ENCODE measurements around the gene IFT25.
"Not testable (repeated sequence)": the region's sequence is repeated elsewhere in the genome, so short reads cannot be mapped to it uniquely, and the experiment has no call there.

IFT25 gene

DNA sequence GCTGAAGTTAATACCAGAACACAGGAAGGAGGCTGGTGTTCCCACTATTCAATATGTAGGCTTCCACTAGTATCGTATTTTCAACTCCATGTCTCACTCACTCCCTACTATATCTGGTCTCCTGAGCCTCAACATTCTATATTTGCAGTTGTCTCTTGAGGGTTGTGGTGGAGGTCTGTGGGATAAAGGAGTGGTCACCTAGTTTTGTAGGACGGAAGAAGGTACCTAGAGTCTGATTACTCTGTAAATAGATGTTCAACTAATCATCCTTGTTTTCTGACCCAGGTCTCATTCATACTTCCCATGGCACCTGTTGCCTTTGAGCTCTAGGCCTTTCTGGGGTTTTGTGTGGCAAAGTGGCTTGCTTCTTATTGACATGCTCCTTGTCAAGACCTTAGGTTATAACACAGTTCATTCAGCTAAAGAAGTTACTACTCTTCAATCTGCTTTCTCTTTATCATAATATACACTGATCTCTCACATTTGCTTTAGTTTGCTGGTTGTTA, 18.1 kb downstream of the IFT25 start:
- no peak for DNase-seq

DNA sequence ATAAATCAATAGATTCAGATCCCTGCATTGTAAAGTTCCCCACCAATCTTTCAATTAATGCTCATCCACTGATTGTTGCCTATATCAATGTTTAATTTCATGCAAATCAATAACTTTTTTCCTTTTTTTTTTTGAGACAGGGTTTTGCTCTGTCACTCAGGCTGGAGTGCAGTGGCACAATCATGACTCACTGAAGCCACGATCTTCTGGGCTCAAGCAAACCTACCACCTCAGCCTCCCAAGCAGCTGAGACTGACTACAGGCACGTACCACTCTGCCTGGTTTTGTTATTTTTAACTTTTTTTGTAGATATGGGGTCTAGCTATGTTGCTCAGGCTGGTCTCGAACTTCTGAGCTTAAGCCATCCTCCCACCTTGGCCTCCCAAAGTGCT, 25.8 kb downstream of the IFT25 start:
- DNase-seq, result no peak

- DNase-seq, result no peak
Measured at GRCh38 chr1:53918343-53918742, 27.2 kb downstream of the IFT25 start.

GRCh38 chr1:53913352-53914033, 32.0 kb downstream of the IFT25 start:
- no peak for DNase-seq

- DNase-seq, result no peak
Measured at GRCh38 chr1:53911442-53911841, 34.1 kb downstream of the IFT25 start.

DNA sequence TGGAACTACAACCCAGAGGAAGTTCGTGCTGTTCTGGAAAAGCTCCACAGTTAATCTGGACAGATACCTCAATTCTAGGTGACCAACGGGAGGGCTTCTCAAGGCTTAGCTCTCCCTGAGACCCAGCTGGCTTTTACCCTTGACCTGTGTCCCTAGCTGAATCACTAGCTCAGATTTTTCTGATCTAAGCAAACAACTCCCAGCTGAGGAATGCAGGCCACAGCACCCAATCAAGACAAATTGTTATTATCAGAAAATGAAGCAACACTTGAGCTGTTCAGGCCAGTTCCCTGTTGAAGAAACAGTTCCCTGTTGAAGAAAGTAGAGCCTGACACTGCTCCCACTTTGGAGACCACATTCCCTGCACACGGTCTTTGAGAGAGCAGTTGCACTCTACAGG, 35.6 kb downstream of the IFT25 start:
- no peak for DNase-seq

- no peak for DNase-seq
Measured at GRCh38 chr1:53906121-53906520, 39.4 kb downstream of the IFT25 start.

DNA sequence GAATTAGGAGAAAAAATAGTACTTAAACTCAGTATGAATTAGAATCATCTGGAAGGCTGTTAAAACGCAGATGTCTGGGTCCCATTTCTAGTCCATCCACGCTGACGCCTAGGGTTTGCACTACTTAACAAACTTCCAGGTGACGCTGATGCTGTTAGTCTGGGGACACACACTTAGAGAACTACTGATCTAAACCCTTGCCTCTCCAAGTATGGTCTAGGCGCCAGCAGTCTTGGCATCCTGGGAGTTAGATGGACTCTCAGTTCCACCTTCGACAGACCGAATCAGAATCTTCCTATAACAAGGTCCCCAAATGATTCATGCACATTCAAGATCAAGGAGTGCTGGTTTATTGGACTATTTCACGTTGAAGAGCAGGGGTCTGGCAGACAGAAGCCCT, 40.0 kb downstream of the IFT25 start:
- no peak for DNase-seq

DNA sequence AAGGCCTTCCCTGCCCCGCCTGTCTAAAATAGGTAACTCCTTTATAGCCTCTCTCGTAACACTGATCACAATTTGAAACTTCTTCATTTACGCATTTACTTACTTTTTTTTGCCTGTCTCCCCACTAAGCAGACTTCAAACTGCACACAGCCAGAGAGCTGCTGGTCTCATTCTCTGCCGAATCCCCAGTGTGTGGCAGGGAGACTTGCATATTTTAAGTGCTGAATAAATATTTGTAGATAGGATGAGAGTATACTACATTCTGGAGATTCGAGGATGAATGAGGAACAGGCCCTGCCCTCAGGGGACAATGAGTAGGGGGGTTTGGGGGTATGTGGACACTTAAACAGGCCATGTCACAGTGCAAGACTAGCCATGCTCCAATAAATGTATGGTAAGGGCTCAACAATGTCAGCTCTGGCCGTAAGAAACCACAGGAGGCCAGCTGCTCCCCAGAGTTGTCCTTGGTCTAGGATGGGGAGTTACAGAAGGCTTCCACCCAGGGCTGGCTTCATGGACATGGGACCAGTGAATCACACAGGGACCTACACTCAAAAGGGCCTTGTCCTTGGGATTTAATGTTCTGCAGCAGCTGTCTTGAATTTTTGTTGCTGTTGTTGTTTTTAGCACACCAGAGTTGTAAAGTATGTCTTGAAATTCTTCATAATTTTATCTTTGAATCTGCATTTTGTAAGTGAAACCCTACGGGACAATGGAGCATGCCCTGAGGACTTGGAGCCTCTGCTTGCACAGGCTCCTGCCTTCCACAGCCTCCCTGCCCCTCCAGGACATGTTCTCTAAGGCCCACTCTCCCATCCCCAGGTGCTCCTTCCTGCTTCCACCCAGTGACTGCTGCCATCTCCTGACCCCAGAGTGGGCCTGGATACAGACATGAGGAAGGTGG, 43.0 kb downstream of the IFT25 start:
- no peak for DNase-seq

GRCh38 chr1:53899708-53900107, 45.8 kb downstream of the IFT25 start:
- DNase-seq, result no peak

GRCh38 chr1:53899206-53899628, 46.3 kb downstream of the IFT25 start:
- DNase-seq, result no peak

- DNase-seq, result peak; percentile 67
Measured at GRCh38 chr1:53896635-53897229, 48.8 kb downstream of the IFT25 start.

DNA sequence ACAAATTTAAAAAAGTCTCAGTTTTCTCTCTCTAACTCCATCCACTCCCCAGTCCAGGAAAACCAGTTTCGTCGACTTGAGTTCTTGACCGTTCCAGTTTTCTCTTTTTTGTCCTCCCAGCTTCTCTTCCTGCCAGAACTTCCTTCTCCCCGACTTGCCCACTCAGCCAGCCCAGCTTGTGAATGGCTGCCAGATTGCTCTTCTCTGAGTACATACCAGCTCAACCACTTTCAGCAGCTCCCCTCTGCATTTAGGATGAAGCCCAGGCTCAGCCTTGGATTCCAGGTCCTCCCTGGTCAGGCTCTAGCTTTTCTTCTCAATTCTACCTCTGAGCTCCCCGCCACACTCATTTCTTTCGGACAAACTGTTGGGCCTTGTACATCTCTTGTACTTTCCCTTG, 50.1 kb downstream of the IFT25 start:
- no peak for DNase-seq

- DNase-seq, result no peak
Measured at GRCh38 chr1:53894644-53895043, 50.9 kb downstream of the IFT25 start.

GRCh38 chr1:53893999-53894636, 51.4 kb downstream of the IFT25 start, which contains the start of gene DIO1:
TSS of gene DIO1 (plus strand) at chr1:53894187. CDS start at chr1:53894211, 24 bp downstream.
- DNase-seq, result no peak

- DNase-seq, result no peak
Measured at GRCh38 chr1:53892911-53893310, 52.6 kb downstream of the IFT25 start.

GRCh38 chr1:53891678-53892077, 53.8 kb downstream of the IFT25 start:
- no peak for DNase-seq

GRCh38 chr1:53891018-53891417, 54.5 kb downstream of the IFT25 start:
- DNase-seq, result no peak

GRCh38 chr1:53890522-53890941, 55.0 kb downstream of the IFT25 start:
- DNase-seq, result no peak

- DNase-seq, result peak; percentile 69
Measured at GRCh38 chr1:53889304-53890298, 55.9 kb downstream of the IFT25 start, which contains the start of gene YIPF1. TSS of gene YIPF1 (minus strand) at chr1:53889797. CDS start at chr1:53888937, 860 bp downstream.

DNA sequence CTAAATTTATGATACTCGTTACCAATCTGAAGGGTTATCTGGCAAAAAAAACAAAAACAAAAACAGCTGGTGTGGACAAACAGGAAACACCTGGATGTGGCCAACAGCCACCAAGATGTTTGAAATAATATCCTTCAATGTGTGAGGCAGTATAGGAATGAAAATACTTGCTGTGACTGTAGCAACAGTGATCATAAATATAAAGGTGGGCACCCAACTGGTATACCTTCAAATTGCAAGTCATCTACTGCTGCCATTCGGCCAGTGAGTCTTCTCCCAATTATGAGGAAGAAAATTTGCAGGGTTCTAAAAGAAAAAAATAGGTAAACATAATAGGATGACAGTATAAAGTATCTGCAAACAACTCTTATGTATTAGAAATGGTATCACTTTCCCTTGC, 56.8 kb downstream of the IFT25 start:
- no peak for DNase-seq

- DNase-seq, result not testable (repeated sequence)
Measured at GRCh38 chr1:53883600-53883999, 61.9 kb downstream of the IFT25 start.

Measured in amniotic stem cell (primary cell).